Astrocyte of the cerebellum (primary cell): ENCODE measurements around the gene LIPM.

Experiments
- DNase-seq: peaks from one replicate; pipeline ENCODE4 v3.0.0-alpha.2; 2011; ENCODE audit warnings: low read depth
- H3K4me3 ChIP-seq: 2 replicates; pipeline ENCODE4 v1.5.1; 2011; ENCODE audit warnings: mild to moderate bottlenecking, low read depth, low read length, moderate library complexity
- CTCF ChIP-seq: IDR thresholded peaks from 2 replicates; pipeline ENCODE4 v1.5.1; 2012; ENCODE audit warnings: low read length, low read depth, moderate library complexity, mild to moderate bottlenecking; ENCODE audit errors: missing control alignments
- in situ Hi-C: cut with HindIII; loops from 2 replicates; pipeline ENCODE4 v1.10.0; 2017; ENCODE audit warnings: low sequenced_read_pairs

The LIPM gene

GRCh38 chr10:88794731-88795130 lies 7.8 kb upstream of the LIPM start:
- no peak overlapping the region for H3K4me3 ChIP-seq
- in situ Hi-C loops = loop anchor here (5.0 kb wide), 1 partner anchor 48 kb away; no protein-coding TSS in a partner anchor
- no peak for TF ChIP-seq CTCF
- DNase-seq = no peak

- no peak for DNase-seq
- no peak overlapping the region for H3K4me3 ChIP-seq
- no peak for TF ChIP-seq CTCF
- in situ Hi-C loops = no loop called here
These were observed 2.1 kb upstream of the LIPM start for GRCh38 chr10:88800152-88801125.

GRCh38 chr10:88803641-88804040 lies 1.1 kb downstream of the LIPM start:
- in situ Hi-C loops = no loop called here
- DNase-seq = no peak
- H3K4me3 ChIP-seq = no peak overlapping the region
- no peak for TF ChIP-seq CTCF

GRCh38 chr10:88804083-88804812 lies 1.7 kb downstream of the LIPM start:
- TF ChIP-seq CTCF = no peak
- H3K4me3 ChIP-seq = no peak overlapping the region
- no peak for DNase-seq
- in situ Hi-C loops = no loop called here

GRCh38 chr10:88805361-88805760 lies 2.8 kb downstream of the LIPM start:
- H3K4me3 ChIP-seq = no peak overlapping the region
- no peak for TF ChIP-seq CTCF
- in situ Hi-C loops = no loop called here

GRCh38 chr10:88805924-88806323 lies 3.4 kb downstream of the LIPM start:
- DNase-seq = no peak
- no peak overlapping the region for H3K4me3 ChIP-seq
- TF ChIP-seq CTCF = no peak
- in situ Hi-C loops = no loop called here

More at GRCh38 chr10:88805361-88805760, 2.8 kb downstream of the LIPM start:
- no peak for DNase-seq
